Colonic mucosa (tissue), 4 donors: ENCODE results near the gene CGB3. TPM values are rescaled to one million over a fixed set of nuclear protein-coding genes. Genes with fewer than 3 reads are reported as not detected.
"Not testable (repeated sequence)": the region's sequence is repeated elsewhere in the genome, so short reads cannot be mapped to it uniquely, and the experiment has no call there.

ENCODE experiments used
- DNase-seq: peaks from one replicate; pipeline ENCODE4 v3.0.0-alpha.2; 2020
- H3K27ac ChIP-seq: fragments of 200-600 bp; one replicate; pipeline ENCODE4 v1.8.0; 2021
- H3K27me3 ChIP-seq: fragments of 200-600 bp; one replicate; pipeline ENCODE4 v1.8.0; 2021
- H3K36me3 ChIP-seq: fragments of 200-600 bp; one replicate; pipeline ENCODE4 v1.8.0; 2021
- H3K4me1 ChIP-seq: fragments of 200-600 bp; one replicate; pipeline ENCODE4 v1.8.0; 2021; ENCODE audit warnings: mild to moderate bottlenecking
- H3K4me3 ChIP-seq: fragments of 200-600 bp; one replicate; pipeline ENCODE4 v1.8.0; 2021
- H3K9ac ChIP-seq, 2 donors: one replicate each; pipeline ENCODE4 v1.7.0; 2013; ENCODE audit warnings: control low read depth in 2 of 2, low read depth in 2 of 2, low read length in 2 of 2
- H3K9me3 ChIP-seq: fragments of 200-600 bp; one replicate; pipeline ENCODE4 v1.8.0; 2021
- intact Hi-C: fragments of 100-400 bp; cut with DNase I; formaldehyde crosslinking; loops from one replicate; pipeline ENCODE4 v1.14.1; 2022
- total RNA-seq, 2 donors: library from RNA; stranded (reverse); fragmentation: NEBNext Ultra II Directional in 1 of 2; extraction: Animal tissue kit (Norgen Biotek cat#: 25700) in 1 of 2; gene quantifications; one replicate each; pipeline ENCODE4 v1.2.1, GENCODE V29; 2021
- TF ChIP-seq, protein P1 (sequence below): fragments of 200-600 bp; IDR thresholded peaks from one replicate; pipeline ENCODE4 v1.8.0; 2022; ENCODE audit warnings: antibody characterized with exemption, mild to moderate bottlenecking
- donor health status: healthy.
- donor health status: DM: no; HTN: no; CAD: no.
- donor health status: DM: no; HTN: no; CAD: no.

CGB3 gene
- total RNA-seq, result not detected

DNA sequence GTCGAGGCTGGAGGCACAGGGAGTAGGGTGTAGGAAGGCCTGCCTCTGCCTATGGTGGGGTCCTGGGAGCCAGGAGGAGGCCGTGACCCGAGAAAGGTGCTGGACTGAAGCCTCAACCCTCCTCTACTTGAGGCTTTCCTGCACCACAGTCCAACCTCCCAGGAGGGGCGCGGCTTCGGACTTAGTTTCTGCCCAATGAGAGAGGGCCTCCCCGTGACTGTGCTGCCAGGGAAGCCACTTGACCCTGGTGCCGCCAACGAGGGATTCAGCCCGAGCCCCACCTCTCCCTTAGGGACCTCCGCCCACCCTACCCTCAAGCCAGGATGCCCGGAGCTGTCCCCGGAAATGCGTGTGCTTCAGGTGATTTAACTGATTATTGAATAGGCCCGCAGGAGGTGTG, at the start of gene CGB3:
Gene CGB3, minus strand, starts transcription at position 101 of the 400 bp plus-strand sequence. CDS start 362 bp downstream, outside the sequence.
- H3K27me3 ChIP-seq, H3K4me3 ChIP-seq, intact Hi-C loops, H3K9ac ChIP-seq, H3K4me1 ChIP-seq, H3K36me3 ChIP-seq, H3K27ac ChIP-seq, DNase-seq, H3K9me3 ChIP-seq: not testable (repeated sequence)

DNA sequence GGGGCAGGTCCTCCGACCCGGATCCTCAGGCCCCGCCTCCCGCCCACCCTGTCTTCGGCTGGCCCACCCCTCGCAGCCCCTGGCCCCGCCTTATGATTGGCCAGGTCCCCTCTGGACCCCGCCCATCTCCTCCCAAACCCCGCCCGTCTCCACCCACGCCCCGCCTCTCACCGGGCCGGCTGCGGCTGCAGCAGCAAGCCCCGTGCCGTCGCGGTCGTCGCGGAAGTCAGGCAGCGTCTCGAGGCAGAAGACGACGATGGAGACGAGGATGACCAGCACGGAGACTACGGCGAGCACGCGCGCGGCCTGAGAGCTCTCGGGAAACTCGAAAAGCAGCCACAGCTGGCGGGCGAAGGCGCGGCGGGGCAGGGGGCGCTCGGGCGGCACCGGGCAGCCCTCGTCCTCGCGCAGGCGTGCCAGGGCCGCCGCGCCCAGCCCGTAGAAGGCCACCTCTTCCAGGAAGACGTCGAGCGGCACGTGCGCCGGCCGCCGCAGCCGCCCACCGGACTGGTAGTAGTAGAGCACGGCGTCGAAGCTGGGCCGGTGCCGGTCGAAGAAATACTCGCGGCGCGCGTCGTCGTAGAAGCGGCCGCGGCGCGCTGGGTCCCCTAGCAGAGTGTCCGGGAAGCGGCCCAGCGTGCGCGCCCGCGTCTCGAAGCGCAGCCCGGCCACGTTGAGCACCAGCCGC, 47.9 kb upstream of the CGB3 start:
- intact Hi-C loops, result no loop called here
- Histone ChIP-seq H3K27me3 (peaks cover 43% of the 10 kb centered on the region), H3K27ac (no peak overlapping the region), H3K36me3 (no peaks in the 10 kb centered on the region), H3K9me3 (no peaks in the 10 kb centered on the region), H3K9ac (no peak overlapping the region), H3K4me1 (no peaks in the 10 kb centered on the region), H3K4me3 (no peak overlapping the region)
- DNase-seq, result no peak
- TF ChIP-seq, protein P1, sequence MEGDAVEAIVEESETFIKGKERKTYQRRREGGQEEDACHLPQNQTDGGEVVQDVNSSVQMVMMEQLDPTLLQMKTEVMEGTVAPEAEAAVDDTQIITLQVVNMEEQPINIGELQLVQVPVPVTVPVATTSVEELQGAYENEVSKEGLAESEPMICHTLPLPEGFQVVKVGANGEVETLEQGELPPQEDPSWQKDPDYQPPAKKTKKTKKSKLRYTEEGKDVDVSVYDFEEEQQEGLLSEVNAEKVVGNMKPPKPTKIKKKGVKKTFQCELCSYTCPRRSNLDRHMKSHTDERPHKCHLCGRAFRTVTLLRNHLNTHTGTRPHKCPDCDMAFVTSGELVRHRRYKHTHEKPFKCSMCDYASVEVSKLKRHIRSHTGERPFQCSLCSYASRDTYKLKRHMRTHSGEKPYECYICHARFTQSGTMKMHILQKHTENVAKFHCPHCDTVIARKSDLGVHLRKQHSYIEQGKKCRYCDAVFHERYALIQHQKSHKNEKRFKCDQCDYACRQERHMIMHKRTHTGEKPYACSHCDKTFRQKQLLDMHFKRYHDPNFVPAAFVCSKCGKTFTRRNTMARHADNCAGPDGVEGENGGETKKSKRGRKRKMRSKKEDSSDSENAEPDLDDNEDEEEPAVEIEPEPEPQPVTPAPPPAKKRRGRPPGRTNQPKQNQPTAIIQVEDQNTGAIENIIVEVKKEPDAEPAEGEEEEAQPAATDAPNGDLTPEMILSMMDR, result no peak

DNA sequence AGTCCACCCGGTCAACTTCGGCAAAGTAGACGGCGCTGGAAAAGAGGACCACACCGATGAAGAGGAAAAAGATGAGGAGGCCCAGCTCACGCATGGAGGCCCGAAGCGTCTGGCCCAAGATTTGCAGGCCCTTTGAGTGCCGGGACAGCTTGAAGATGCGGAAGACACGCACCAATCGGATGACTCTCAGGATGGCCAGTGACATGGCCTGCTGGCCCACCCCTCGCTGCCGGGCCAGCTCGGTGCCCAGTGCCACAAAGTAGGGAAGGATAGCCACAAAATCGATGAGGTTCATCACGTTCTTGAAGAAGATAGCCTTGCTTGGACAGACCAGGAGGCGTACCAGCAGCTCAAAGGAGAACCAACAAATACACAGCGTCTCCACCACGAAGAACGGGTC, 46.3 kb upstream of the CGB3 start:
- intact Hi-C loops, result no loop called here
- H3K36me3 ChIP-seq, result no peaks in the 10 kb centered on the region
- no peak for DNase-seq

DNA sequence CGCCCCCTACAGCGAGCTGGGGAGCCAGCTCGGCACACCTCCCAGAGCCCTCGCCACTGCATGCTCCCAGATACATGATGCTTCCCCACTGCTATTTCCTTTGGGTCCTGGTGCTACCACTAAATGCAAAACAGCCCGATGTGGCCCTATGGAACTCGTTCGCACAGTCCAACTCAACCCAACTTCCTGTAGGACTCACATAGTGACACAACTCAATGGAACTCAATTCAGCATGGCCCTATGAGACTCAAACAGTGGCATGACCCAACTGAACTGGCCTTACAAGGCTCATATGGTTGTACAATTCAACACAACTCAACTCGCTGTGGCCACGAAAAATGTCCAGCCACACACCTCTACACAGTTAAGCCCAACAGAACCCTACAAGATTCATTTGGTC, 44.9 kb upstream of the CGB3 start:
- no peaks in the 10 kb centered on the region for H3K4me1 ChIP-seq
- no peaks in the 10 kb centered on the region for H3K9me3 ChIP-seq
- TF ChIP-seq, protein P1, result no peak
- no peak overlapping the region for H3K4me3 ChIP-seq
- no peak overlapping the region for H3K9ac ChIP-seq
- peaks cover 45% of the 10 kb centered on the region for H3K27me3 ChIP-seq
- H3K36me3 ChIP-seq, result no peaks in the 10 kb centered on the region
- H3K27ac ChIP-seq, result no peak overlapping the region
- no peak for DNase-seq
- intact Hi-C loops, result no loop called here

More for the DNA sequence above, 46.3 kb upstream of the CGB3 start:
- no peaks in the 10 kb centered on the region for H3K4me1 ChIP-seq
- H3K27ac ChIP-seq, result no peak overlapping the region
- TF ChIP-seq, protein P1, result no peak
- no peak overlapping the region for H3K4me3 ChIP-seq
- H3K9me3 ChIP-seq, result no peaks in the 10 kb centered on the region
- peaks cover 43% of the 10 kb centered on the region for H3K27me3 ChIP-seq
- H3K9ac ChIP-seq, result no peak overlapping the region

DNA sequence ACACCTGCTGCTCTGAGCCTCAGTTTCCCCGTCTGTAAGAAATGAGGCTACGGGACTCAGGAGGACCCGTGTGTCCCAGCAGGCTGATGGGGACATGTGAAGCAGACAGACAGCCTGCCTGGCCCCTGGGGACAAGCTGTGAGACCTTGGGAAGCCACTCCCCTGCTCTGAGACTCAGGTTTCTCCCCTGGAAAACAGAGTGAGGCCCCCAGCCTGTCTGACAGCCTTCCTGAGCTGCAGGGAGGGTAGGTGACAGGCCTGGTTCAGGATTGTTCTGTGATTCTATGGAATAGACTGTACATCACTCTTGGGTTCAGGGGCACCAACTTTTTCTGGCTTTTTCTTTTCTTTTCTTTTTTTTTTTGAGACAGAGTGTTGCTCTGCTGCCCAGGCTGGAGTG, 43.4 kb upstream of the CGB3 start:
- no peak overlapping the region for H3K9ac ChIP-seq
- H3K4me3 ChIP-seq, result no peak overlapping the region
- H3K4me1 ChIP-seq, result no peaks in the 10 kb centered on the region
- H3K27me3 ChIP-seq, result peaks cover 31% of the 10 kb centered on the region
- no peaks in the 10 kb centered on the region for H3K36me3 ChIP-seq
- TF ChIP-seq, protein P1, result no peak
- intact Hi-C loops, result no loop called here
- no peak overlapping the region for H3K27ac ChIP-seq
- no peaks in the 10 kb centered on the region for H3K9me3 ChIP-seq
- DNase-seq, result no peak

DNA sequence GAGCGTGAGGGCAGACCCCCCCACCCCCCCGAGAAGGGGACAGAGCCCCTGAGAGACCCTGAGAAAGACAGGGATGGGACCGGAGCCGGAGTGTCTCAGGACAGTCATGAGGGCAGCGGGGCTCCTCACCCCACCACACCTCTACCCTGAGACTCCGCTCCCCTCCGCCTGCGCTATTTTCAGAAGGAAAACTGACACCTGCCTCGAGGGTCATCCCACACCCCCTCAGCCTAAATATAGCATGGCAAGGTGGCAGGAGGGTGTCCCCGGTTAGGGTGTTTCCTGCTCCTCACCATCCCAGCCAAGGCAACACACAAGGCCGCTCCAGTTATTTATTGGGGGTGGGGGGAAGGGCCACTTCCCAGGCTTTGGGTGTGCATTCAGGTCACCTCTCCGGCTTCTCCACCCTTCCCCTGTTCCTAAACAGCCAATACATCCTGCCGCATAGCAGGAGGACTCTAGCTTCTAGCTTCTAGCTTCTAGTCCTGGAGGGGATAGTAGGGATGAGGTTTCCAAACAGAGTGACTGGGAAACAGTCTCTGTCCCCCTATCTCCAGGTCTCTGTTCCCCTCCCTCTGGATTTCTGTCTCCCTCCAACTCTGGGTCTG, 41.9 kb upstream of the CGB3 start:
- Histone ChIP-seq H3K9ac (no peak overlapping the region), H3K4me1 (no peaks in the 10 kb centered on the region), H3K27ac (no peak overlapping the region), H3K27me3 (peaks cover 19% of the 10 kb centered on the region), H3K9me3 (no peaks in the 10 kb centered on the region), H3K36me3 (no peaks in the 10 kb centered on the region), H3K4me3 (no peak overlapping the region)
- TF ChIP-seq, protein P1, result no peak
- no peak for DNase-seq
- intact Hi-C loops, result no loop called here
